Measurements from ENCODE around the gene RPL9. TPM values are rescaled to one million over a fixed set of nuclear protein-coding genes. Genes with fewer than 3 reads are reported as not detected.

RPL9 gene
- total and polyA plus RNA-seq, 2 of the 13 experiments (the other 11 are each of a cell fraction or from before 2014, with no cell fraction given) = 993 to 2,148 TPM

DNA sequence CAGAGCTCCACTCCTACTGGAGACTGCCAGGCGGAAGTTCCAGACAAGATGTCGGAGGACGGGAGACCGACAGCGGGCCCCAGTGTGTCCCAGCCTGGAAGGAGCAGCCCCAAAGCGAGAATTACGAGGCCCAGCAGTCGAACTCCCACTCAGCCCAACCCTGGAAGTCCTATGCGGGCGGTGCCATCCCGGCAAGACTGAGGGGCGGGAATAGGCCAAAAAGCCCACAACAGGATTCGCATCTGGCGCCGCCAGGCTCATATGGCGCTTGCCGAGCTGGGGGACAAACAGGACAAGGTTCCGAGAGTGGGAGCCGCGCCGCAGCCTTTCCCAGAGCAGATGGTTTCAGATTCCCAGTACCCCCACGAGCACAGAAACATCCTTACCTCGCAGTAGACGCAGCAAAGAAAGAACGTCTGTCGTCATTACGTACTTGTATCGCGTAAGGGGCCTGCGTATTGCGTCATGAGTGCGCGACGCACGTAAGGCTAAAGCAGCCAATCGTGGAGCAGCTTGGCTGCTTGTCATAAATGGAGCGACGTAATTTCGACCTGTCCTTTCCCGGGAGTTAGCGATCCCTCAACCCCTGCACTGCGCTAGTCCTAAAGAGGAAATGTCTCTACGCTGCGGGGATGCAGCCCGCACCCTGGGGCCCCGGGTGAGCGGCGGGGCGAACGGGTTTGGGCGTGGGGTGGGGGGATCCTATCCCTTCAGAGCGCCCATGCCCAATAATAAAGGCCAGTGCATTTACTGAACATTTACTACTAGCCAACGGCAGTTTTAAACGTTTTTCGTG, at the start of gene RPL9, which contains the start of gene LIAS (continued):
- TF ChIP-seq, protein P1, sequence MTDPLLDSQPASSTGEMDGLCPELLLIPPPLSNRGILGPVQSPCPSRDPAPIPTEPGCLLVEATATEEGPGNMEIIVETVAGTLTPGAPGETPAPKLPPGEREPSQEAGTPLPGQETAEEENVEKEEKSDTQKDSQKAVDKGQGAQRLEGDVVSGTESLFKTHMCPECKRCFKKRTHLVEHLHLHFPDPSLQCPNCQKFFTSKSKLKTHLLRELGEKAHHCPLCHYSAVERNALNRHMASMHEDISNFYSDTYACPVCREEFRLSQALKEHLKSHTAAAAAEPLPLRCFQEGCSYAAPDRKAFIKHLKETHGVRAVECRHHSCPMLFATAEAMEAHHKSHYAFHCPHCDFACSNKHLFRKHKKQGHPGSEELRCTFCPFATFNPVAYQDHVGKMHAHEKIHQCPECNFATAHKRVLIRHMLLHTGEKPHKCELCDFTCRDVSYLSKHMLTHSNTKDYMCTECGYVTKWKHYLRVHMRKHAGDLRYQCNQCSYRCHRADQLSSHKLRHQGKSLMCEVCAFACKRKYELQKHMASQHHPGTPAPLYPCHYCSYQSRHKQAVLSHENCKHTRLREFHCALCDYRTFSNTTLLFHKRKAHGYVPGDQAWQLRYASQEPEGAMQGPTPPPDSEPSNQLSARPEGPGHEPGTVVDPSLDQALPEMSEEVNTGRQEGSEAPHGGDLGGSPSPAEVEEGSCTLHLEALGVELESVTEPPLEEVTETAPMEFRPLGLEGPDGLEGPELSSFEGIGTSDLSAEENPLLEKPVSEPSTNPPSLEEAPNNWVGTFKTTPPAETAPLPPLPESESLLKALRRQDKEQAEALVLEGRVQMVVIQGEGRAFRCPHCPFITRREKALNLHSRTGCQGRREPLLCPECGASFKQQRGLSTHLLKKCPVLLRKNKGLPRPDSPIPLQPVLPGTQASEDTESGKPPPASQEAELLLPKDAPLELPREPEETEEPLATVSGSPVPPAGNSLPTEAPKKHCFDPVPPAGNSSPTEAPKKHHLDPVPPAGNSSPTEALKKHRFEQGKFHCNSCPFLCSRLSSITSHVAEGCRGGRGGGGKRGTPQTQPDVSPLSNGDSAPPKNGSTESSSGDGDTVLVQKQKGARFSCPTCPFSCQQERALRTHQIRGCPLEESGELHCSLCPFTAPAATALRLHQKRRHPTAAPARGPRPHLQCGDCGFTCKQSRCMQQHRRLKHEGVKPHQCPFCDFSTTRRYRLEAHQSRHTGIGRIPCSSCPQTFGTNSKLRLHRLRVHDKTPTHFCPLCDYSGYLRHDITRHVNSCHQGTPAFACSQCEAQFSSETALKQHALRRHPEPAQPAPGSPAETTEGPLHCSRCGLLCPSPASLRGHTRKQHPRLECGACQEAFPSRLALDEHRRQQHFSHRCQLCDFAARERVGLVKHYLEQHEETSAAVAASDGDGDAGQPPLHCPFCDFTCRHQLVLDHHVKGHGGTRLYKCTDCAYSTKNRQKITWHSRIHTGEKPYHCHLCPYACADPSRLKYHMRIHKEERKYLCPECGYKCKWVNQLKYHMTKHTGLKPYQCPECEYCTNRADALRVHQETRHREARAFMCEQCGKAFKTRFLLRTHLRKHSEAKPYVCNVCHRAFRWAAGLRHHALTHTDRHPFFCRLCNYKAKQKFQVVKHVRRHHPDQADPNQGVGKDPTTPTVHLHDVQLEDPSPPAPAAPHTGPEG (CRISPR knock-in tag; IDR thresholded peaks at IDR 0.05) = peak; percentile 92
- TF ChIP-seq ZNF678 (CRISPR knock-in tag; IDR thresholded peaks at IDR 0.05) (no peak), CEBPG (CRISPR knock-in tag; IDR thresholded peaks at IDR 0.05) (peak; percentile 92), FOXC1 (CRISPR knock-in tag; IDR thresholded peaks at IDR 0.05; ENCODE audit: borderline replicate concordance) (peak; percentile 58; the same call in 1 of the 2 replicates), REL (CRISPR knock-in tag; conservative IDR thresholded peaks at IDR 0.05) (no peak), BORCS8-MEF2B (CRISPR knock-in tag; IDR thresholded peaks at IDR 0.05) (no peak; the same call in 1 of the 2 replicates), GTF2F1 (IDR thresholded peaks at IDR 0.05; ENCODE audit: low read length) (no peak), ZNF367 (CRISPR knock-in tag; IDR thresholded peaks at IDR 0.05; ENCODE audit: borderline replicate concordance) (peak; percentile 70; the same call in 1 of the 2 replicates), ZNF546 (CRISPR knock-in tag; conservative IDR thresholded peaks at IDR 0.05) (no peak), TBX3 (IDR thresholded peaks at IDR 0.05; ENCODE audit: borderline replicate concordance) (no peak), SMC3 (IDR thresholded peaks at IDR 0.05; ENCODE audit: low read length) (peak; percentile 23; the same call in 1 of the 2 replicates), ZSCAN12 (CRISPR knock-in tag; IDR thresholded peaks at IDR 0.05) (0 out of 2 replicates have a peak, but pooled peaks have one; percentile 90), ZBTB7B (CRISPR knock-in tag; IDR thresholded peaks at IDR 0.05) (no peak; the same call in 1 of the 2 replicates), LCORL (IDR thresholded peaks at IDR 0.05) (no peak), LCORL (CRISPR knock-in tag; IDR thresholded peaks at IDR 0.05) (no peak), TOE1 (CRISPR knock-in tag; IDR thresholded peaks at IDR 0.05) (0 out of 2 replicates have a peak, but pooled peaks have one; percentile 54), ZNF850 (CRISPR knock-in tag; conservative IDR thresholded peaks at IDR 0.05) (no peak)
- TF ChIP-seq, protein P2, sequence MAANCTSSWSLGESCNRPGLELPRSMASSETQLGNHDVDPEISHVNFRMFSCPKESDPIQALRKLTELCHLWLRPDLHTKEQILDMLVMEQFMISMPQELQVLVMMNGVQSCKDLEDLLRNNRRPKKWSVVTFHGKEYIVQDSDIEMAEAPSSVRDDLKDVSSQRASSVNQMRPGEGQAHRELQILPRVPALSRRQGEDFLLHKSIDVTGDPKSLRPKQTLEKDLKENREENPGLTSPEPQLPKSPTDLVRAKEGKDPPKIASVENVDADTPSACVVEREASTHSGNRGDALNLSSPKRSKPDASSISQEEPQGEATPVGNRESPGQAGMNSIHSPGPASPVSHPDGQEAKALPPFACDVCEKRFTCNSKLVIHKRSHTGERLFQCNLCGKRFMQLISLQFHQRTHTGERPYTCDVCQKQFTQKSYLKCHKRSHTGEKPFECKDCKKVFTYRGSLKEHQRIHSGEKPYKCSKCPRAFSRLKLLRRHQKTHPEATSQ (CRISPR knock-in tag; IDR thresholded peaks at IDR 0.05; ENCODE audit: borderline replicate concordance) = peak; percentile 79; the same call in 1 of the 2 replicates
- TF ChIP-seq, protein P3, sequence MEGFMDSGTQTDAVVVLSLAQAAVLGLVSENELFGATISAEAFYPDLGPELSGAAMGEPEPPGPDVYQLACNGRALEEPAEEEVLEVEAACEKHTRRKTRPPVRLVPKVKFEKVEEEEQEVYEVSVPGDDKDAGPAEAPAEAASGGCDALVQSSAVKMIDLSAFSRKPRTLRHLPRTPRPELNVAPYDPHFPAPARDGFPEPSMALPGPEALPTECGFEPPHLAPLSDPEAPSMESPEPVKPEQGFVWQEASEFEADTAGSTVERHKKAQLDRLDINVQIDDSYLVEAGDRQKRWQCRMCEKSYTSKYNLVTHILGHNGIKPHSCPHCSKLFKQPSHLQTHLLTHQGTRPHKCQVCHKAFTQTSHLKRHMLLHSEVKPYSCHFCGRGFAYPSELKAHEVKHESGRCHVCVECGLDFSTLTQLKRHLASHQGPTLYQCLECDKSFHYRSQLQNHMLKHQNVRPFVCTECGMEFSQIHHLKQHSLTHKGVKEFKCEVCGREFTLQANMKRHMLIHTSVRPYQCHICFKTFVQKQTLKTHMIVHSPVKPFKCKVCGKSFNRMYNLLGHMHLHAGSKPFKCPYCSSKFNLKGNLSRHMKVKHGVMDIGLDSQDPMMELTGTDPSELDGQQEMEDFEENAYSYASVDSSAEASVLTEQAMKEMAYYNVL (CRISPR knock-in tag; IDR thresholded peaks at IDR 0.05; ENCODE audit: borderline replicate concordance) = peak; percentile 43; the same call in 1 of the 2 replicates

Data from HepG2 (cell line).